Bronchial epithelial cell (primary cell): Measurements from ENCODE around the gene MAP4K4. TPM values are rescaled to one million over a fixed set of nuclear protein-coding genes. Genes with fewer than 3 reads are reported as not detected.

Experiments used
- DNase-seq: peaks from one replicate; pipeline ENCODE4 v3.0.0-alpha.2; 2010; ENCODE audit warnings: low read depth
- FAIRE-seq: peaks from 2 replicates; lab custom pipeline; 2011; peaks lifted over from hg19 to GRCh38; lab: Jason Lieb, UNC
- H3K27me3 ChIP-seq: 2 replicates; pipeline ENCODE4 v1.5.1; 2011; ENCODE audit warnings: low read length; ENCODE audit not compliant: control insufficient read depth, insufficient read depth
- H3K36me3 ChIP-seq: 2 replicates; pipeline ENCODE4 v1.5.1; 2011; ENCODE audit warnings: low read length; ENCODE audit not compliant: control insufficient read depth, insufficient read depth
- H3K4me3 ChIP-seq: 2 replicates; pipeline ENCODE4 v1.5.1; 2011; ENCODE audit warnings: mild to moderate bottlenecking, low read depth, low read length, control low read depth
- CTCF ChIP-seq: IDR thresholded peaks from 2 replicates; pipeline ENCODE4 v1.5.1; 2011; ENCODE audit warnings: mild to moderate bottlenecking, moderate library complexity, low read length, control low read depth, inconsistent platforms; ENCODE audit not compliant: insufficient read depth, severe bottlenecking
- total RNA-seq: library from RNA; depleted of rRNA; stranded (reverse); fragments of >200 nt; gene quantifications from 2 replicates; pipeline ENCODE4 v1.2.1, GENCODE V29; 2014

MAP4K4 gene
- total RNA-seq, 1 donor from 2014 or later: 81.1 TPM

- Histone ChIP-seq H3K27me3 (no peaks in the 10 kb centered on the region), H3K36me3 (peaks cover 3% of the 10 kb centered on the region), H3K4me3 (no peak overlapping the region)
- no peak for TF ChIP-seq CTCF
- peak; percentile 69 for DNase-seq
- no peak for FAIRE-seq
These were observed 150.3 kb downstream of the MAP4K4 start for GRCh38 chr2:101847661-101848339.

GRCh38 chr2:101848769-101849410 is 151.4 kb downstream of the MAP4K4 start:
- H3K4me3 ChIP-seq: no peak overlapping the region
- H3K27me3 ChIP-seq: no peaks in the 10 kb centered on the region
- TF ChIP-seq CTCF: no peak
- peaks cover 3% of the 10 kb centered on the region for H3K36me3 ChIP-seq
- DNase-seq (no peak), FAIRE-seq (no peak)

GRCh38 chr2:101850450-101850849 is 152.9 kb downstream of the MAP4K4 start:
- TF ChIP-seq CTCF: no peak
- DNase-seq (peak; percentile 94), FAIRE-seq (no peak)
- no peak overlapping the region for H3K4me3 ChIP-seq
- H3K27me3 ChIP-seq: no peaks in the 10 kb centered on the region
- H3K36me3 ChIP-seq: no peaks in the 10 kb centered on the region

- Histone ChIP-seq H3K27me3 (no peaks in the 10 kb centered on the region), H3K4me3 (no peak overlapping the region), H3K36me3 (peaks cover 2% of the 10 kb centered on the region)
- FAIRE-seq: no peak
- no peak for DNase-seq
- no peak for TF ChIP-seq CTCF
These were observed 153.5 kb downstream of the MAP4K4 start for GRCh38 chr2:101850991-101851390.

GRCh38 chr2:101852824-101853223 is 155.3 kb downstream of the MAP4K4 start:
- no peak overlapping the region for H3K4me3 ChIP-seq
- no peak for TF ChIP-seq CTCF
- no peak for DNase-seq
- no peaks in the 10 kb centered on the region for H3K27me3 ChIP-seq
- H3K36me3 ChIP-seq: peaks cover 2% of the 10 kb centered on the region
- no peak for FAIRE-seq
